GM18867 (cell line): ENCODE results near the gene SH2B2.
A peak's percentile ranks its signal among the peaks of the same experiment; 100 is the strongest.
"Not testable (repeated sequence)": the region's sequence is repeated elsewhere in the genome, so short reads cannot be mapped to it uniquely, and the experiment has no call there.

ENCODE experiments used
- ATAC-seq: cut with Tn5 transposase; IDR thresholded peaks from one replicate; pipeline ENCODE4 v1.9.1; 2021; ENCODE audit warnings: mild to moderate bottlenecking, moderate library complexity; ENCODE audit not compliant: unreplicated experiment

The SH2B2 gene

GRCh38 chr7:102303669-102304422 is 17.2 kb downstream of the SH2B2 start:
- no peak for ATAC-seq

GRCh38 chr7:102304668-102305067 is 18.0 kb downstream of the SH2B2 start:
- no peak for ATAC-seq

GRCh38 chr7:102305414-102306268 is 19.0 kb downstream of the SH2B2 start:
- ATAC-seq = peak; percentile 64

GRCh38 chr7:102306916-102307677 is 20.4 kb downstream of the SH2B2 start:
- peak; percentile 64 for ATAC-seq

- no peak for ATAC-seq
Observed at GRCh38 chr7:102310414-102310815, 23.7 kb downstream of the SH2B2 start.

GRCh38 chr7:102312317-102312716 is 25.6 kb downstream of the SH2B2 start:
- ATAC-seq = no peak

GRCh38 chr7:102313997-102314780 is 27.5 kb downstream of the SH2B2 start:
- ATAC-seq = no peak

GRCh38 chr7:102317231-102318059 is 30.8 kb downstream of the SH2B2 start:
- no peak for ATAC-seq

GRCh38 chr7:102318482-102318971 is 31.9 kb downstream of the SH2B2 start:
- no peak for ATAC-seq

- no peak for ATAC-seq
Observed at GRCh38 chr7:102319671-102320070, 33.0 kb downstream of the SH2B2 start.

GRCh38 chr7:102320181-102320580 is 33.5 kb downstream of the SH2B2 start:
- no peak for ATAC-seq

GRCh38 chr7:102320601-102321350 is 34.1 kb downstream of the SH2B2 start:
- ATAC-seq = no peak

- ATAC-seq = no peak
Observed at GRCh38 chr7:102321351-102322201, 34.9 kb downstream of the SH2B2 start.

GRCh38 chr7:102322202-102322715 is 35.6 kb downstream of the SH2B2 start:
- no peak for ATAC-seq

- no peak for ATAC-seq
Observed at GRCh38 chr7:102323914-102324195, 37.2 kb downstream of the SH2B2 start.

- not testable (repeated sequence) for ATAC-seq
Observed at GRCh38 chr7:102325106-102325505, 38.4 kb downstream of the SH2B2 start.

- no peak for ATAC-seq
Observed at GRCh38 chr7:102326157-102326889, 39.7 kb downstream of the SH2B2 start.
